ENCODE results near the gene CAP1. TPM values are rescaled to one million over a fixed set of nuclear protein-coding genes. Genes with fewer than 3 reads are reported as not detected.
A peak's percentile ranks its signal among the peaks of the same experiment; 100 is the strongest.

Gene CAP1
- total and polyA plus RNA-seq, 9 of the 15 experiments (the other 6 are each of a cell fraction or from before 2014, with no cell fraction given): 230 to 658 (median 281) TPM

GRCh38 chr1:40039757-40040510, 595 bp upstream of the CAP1 start (continued):
- TF ChIP-seq REST (IDR thresholded peaks at IDR 0.05; ENCODE audit: borderline replicate concordance): no peak
- TF ChIP-seq REST (CRISPR knock-in tag; IDR thresholded peaks at IDR 0.05; ENCODE audit: low read depth): 0 out of 2 replicates have a peak, but pooled peaks have one; percentile 10
- no peak for TF ChIP-seq MIER1 (IDR thresholded peaks at IDR 0.05; ENCODE audit: low read depth)
- TF ChIP-seq SRSF1 (IDR thresholded peaks at IDR 0.05; ENCODE audit: low read depth, low read length): no peak
- no peak for TF ChIP-seq CEBPG (CRISPR knock-in tag; IDR thresholded peaks at IDR 0.05)
- no peak for TF ChIP-seq CEBPG (tag; conservative IDR thresholded peaks at IDR 0.05 in 1 of 2, IDR thresholded peaks at IDR 0.05 in 1 of 2)
- no peak for TF ChIP-seq TCF7 (IDR thresholded peaks at IDR 0.05; ENCODE audit: borderline replicate concordance)
- no peak for TF ChIP-seq SETDB1 (IDR thresholded peaks at IDR 0.05; ENCODE audit: low read length)
- TF ChIP-seq PTBP1 (IDR thresholded peaks at IDR 0.05; ENCODE audit: low read depth, low read length): no peak
- TF ChIP-seq RFX1 (IDR thresholded peaks at IDR 0.05): no peak
- TF ChIP-seq ZNF174 (CRISPR knock-in tag; IDR thresholded peaks at IDR 0.05): no peak
- peak; percentile 24; the same call in 1 of the 2 replicates for TF ChIP-seq LARP7 (IDR thresholded peaks at IDR 0.05)
- TF ChIP-seq KDM5B (IDR thresholded peaks at IDR 0.05; ENCODE audit: insufficient replicate concordance, low read depth, low read length): peak; percentile 82
- TF ChIP-seq RBM22 (IDR thresholded peaks at IDR 0.05; ENCODE audit: low read depth, low read length, poor library complexity, severe bottlenecking): peak; percentile 84
- no peak for TF ChIP-seq ZNF408 (CRISPR knock-in tag; IDR thresholded peaks at IDR 0.05; ENCODE audit: low read depth)
- no peak for TF ChIP-seq BRF2 (IDR thresholded peaks at IDR 0.05; ENCODE audit: borderline replicate concordance, insufficient read depth, insufficient read length)
